Brain microvascular endothelial cell (primary cell): ENCODE results near the gene LDLRAD3.
"Not testable (repeated sequence)": the region's sequence is repeated elsewhere in the genome, so short reads cannot be mapped to it uniquely, and the experiment has no call there.

Source experiments
- DNase-seq: peaks from one replicate; pipeline ENCODE4 v3.0.0-alpha.2; 2020
- H3K27ac ChIP-seq: fragments of 250-450 bp; sonication (Bioruptor Pico); 2 replicates; pipeline ENCODE4 v1.5.1; 2020; ENCODE audit warnings: mild to moderate bottlenecking, moderate library complexity
- H3K27me3 ChIP-seq: fragments of 250-450 bp; sonication (Bioruptor Pico); replicated peaks from 2 replicates; pipeline ENCODE4 v1.5.1; 2020; ENCODE audit warnings: mild to moderate bottlenecking
- H3K36me3 ChIP-seq: fragments of 250-450 bp; sonication (Bioruptor Pico); replicated peaks from 2 replicates; pipeline ENCODE4 v1.5.1; 2020; ENCODE audit warnings: mild to moderate bottlenecking
- H3K4me3 ChIP-seq: 2 replicates; pipeline ENCODE4 v1.5.1; 2011; ENCODE audit warnings: low read depth, mild to moderate bottlenecking, control low read depth, low read length, moderate library complexity
- in situ Hi-C: cut with HindIII; loops from 2 replicates; pipeline ENCODE4 v1.10.0; 2017; ENCODE audit warnings: low sequenced_read_pairs, low pct_ligation_motif_present
- TF ChIP-seq, protein P1 (sequence below): IDR thresholded peaks from 2 replicates; pipeline ENCODE4 v1.5.1; 2011; ENCODE audit warnings: low read depth, mild to moderate bottlenecking, moderate library complexity, low read length, control low read depth, inconsistent platforms; ENCODE audit errors: missing control alignments

Gene LDLRAD3

GRCh38 chr11:36037031-36037430, 93.2 kb downstream of the LDLRAD3 start:
- H3K27ac ChIP-seq: no peak overlapping the region
- H3K27me3 ChIP-seq: no peaks in the 10 kb centered on the region
- no peak overlapping the region for H3K4me3 ChIP-seq
- DNase-seq: no peak
- no peaks in the 10 kb centered on the region for H3K36me3 ChIP-seq
- TF ChIP-seq, protein P1, sequence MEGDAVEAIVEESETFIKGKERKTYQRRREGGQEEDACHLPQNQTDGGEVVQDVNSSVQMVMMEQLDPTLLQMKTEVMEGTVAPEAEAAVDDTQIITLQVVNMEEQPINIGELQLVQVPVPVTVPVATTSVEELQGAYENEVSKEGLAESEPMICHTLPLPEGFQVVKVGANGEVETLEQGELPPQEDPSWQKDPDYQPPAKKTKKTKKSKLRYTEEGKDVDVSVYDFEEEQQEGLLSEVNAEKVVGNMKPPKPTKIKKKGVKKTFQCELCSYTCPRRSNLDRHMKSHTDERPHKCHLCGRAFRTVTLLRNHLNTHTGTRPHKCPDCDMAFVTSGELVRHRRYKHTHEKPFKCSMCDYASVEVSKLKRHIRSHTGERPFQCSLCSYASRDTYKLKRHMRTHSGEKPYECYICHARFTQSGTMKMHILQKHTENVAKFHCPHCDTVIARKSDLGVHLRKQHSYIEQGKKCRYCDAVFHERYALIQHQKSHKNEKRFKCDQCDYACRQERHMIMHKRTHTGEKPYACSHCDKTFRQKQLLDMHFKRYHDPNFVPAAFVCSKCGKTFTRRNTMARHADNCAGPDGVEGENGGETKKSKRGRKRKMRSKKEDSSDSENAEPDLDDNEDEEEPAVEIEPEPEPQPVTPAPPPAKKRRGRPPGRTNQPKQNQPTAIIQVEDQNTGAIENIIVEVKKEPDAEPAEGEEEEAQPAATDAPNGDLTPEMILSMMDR: no peak
- in situ Hi-C loops: no loop called here

DNA sequence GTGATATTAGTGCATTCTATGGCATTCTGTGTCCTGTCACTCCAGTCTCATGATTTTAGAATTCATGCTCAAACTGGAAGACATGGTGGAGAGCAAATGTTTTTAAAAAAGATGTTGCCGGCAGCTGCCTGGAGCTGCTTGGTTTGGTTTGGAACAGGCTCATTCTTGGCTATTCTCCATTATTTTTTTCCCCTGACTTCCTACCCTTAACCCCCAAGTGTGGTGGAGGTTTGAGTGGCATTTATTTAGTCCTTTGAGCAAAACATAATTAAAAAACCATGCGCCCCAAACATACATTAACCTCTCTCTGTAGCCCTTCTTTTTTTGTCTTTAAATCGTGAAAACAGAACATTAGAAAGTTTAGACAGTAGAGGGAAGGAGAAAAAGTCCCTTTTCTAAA, 94.7 kb downstream of the LDLRAD3 start:
- no peaks in the 10 kb centered on the region for H3K36me3 ChIP-seq
- no peak overlapping the region for H3K27ac ChIP-seq
- TF ChIP-seq, protein P1: no peak
- no peak for DNase-seq
- in situ Hi-C loops: no loop called here
- no peaks in the 10 kb centered on the region for H3K27me3 ChIP-seq
- no peak overlapping the region for H3K4me3 ChIP-seq

- no peaks in the 10 kb centered on the region for H3K27me3 ChIP-seq
- no peak overlapping the region for H3K4me3 ChIP-seq
- no peak overlapping the region for H3K27ac ChIP-seq
- H3K36me3 ChIP-seq: no peaks in the 10 kb centered on the region
- in situ Hi-C loops: no loop called here
- TF ChIP-seq, protein P1: no peak
- no peak for DNase-seq
Observed at GRCh38 chr11:36039471-36039870, 95.6 kb downstream of the LDLRAD3 start.

GRCh38 chr11:36041988-36042611, 98.2 kb downstream of the LDLRAD3 start:
- Histone ChIP-seq H3K27ac (no peak overlapping the region), H3K4me3 (no peak overlapping the region), H3K36me3 (no peaks in the 10 kb centered on the region), H3K27me3 (no peaks in the 10 kb centered on the region)
- TF ChIP-seq, protein P1: peak; percentile 75
- DNase-seq: no peak
- in situ Hi-C loops: no loop called here

DNA sequence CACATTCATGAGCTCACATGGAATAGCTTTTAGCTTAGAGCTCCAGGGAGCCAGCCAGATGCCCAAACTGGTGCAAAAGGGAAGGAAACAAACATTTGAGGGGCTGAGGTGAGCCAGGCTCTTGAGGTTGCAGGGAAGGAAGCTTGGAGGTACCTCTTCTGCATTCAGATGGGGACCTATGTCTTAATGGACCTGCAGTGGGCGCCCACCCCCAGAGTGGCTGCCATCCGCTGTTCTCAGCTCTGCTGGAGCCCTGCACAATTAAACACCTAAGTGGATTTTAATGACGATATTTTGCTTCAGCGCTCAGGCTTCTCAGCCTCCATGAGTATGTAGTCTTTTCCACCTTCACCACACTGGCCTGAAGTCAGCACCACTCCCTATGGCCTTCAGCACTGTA, 100.8 kb downstream of the LDLRAD3 start:
- TF ChIP-seq, protein P1: no peak
- H3K27ac ChIP-seq: no peak overlapping the region
- H3K27me3 ChIP-seq: no peaks in the 10 kb centered on the region
- DNase-seq: no peak
- H3K4me3 ChIP-seq: no peak overlapping the region
- in situ Hi-C loops: no loop called here
- H3K36me3 ChIP-seq: no peaks in the 10 kb centered on the region

GRCh38 chr11:36045945-36046344, 102.1 kb downstream of the LDLRAD3 start:
- H3K27me3 ChIP-seq, H3K4me3 ChIP-seq, H3K27ac ChIP-seq, H3K36me3 ChIP-seq, in situ Hi-C loops, DNase-seq: not testable (repeated sequence)
